Adrenal gland (tissue), 12 donors: ENCODE data around the gene AFMID. TPM values are rescaled to one million over a fixed set of nuclear protein-coding genes. Genes with fewer than 3 reads are reported as not detected.

ENCODE experiments used
- DNase-seq, 7 donors: peaks; one replicate each; pipeline ENCODE4 v3.0.0-alpha.2; 2019 to 2020
- H3K27ac ChIP-seq, 5 donors: fragments of 200-600 bp; sonication (generic) in 4 of 5; 1 replicate in 3 of 5; 2 replicates in 2 of 5; pipeline versions ENCODE4 v1.5.1 to v1.8.0; 2016 to 2020; ENCODE audit warnings: mild to moderate bottlenecking in 1 of 5
- H3K27me3 ChIP-seq: fragments of 200-600 bp; 2 replicates; pipeline ENCODE4 v1.8.0; 2021
- H3K36me3 ChIP-seq, 2 donors: fragments of 200-600 bp; replicated peaks in 1 of 2; 1 replicate in 1 of 2; 2 replicates in 1 of 2; pipeline versions ENCODE4 v1.5.1 to v1.8.0; 2018 to 2022
- H3K4me1 ChIP-seq, 2 donors: fragments of 200-600 bp; replicated peaks in 1 of 2; 1 replicate in 1 of 2; 2 replicates in 1 of 2; pipeline versions ENCODE4 v1.5.1 to v1.8.0; 2018 to 2021
- H3K4me3 ChIP-seq, 4 donors: fragments of 200-600 bp; sonication (generic) in 3 of 4; one replicate each; pipeline ENCODE4 v1.5.1; 2016 to 2018
- H3K9me3 ChIP-seq, 3 donors: fragments of 200-600 bp; sonication (generic) in 1 of 3; replicated peaks in 1 of 3; 1 replicate in 2 of 3; 2 replicates in 1 of 3; pipeline versions ENCODE4 v1.5.1 to v1.8.0; 2016 to 2021
- CTCF ChIP-seq, 6 experiments: fragments of 450-650 bp in 4 of 6; fragments of 200-600 bp in 2 of 6; sonication (generic) in 1 of 6; IDR thresholded peaks; 1 replicate in 5 of 6; 2 replicates in 1 of 6; pipeline versions ENCODE4 v1.5.1 to v1.8.0; 2016 to 2021; ENCODE audit warnings: antibody characterized with exemption in 6 of 6, mild to moderate bottlenecking in 2 of 6, moderate library complexity in 1 of 6
- POLR2A ChIP-seq, 2 donors: fragments of 450-650 bp; IDR thresholded peaks; one replicate each; pipeline ENCODE4 v1.6.1; 2017; ENCODE audit warnings: antibody characterized with exemption in 2 of 2, mild to moderate bottlenecking in 2 of 2, moderate library complexity in 1 of 2
- WGBS, 4 donors: extraction: QIAGEN DNeasy Blood & Tissue Kit in 2 of 4; methylation state at CpG; one replicate each; pipeline versions ENCODE4 v1.1.5 to v1.1.7; 2013 to 2017; 5-methylcytosine and 5-hydroxymethylcytosine counted together
- intact Hi-C, 2 donors: fragments of 100-400 bp; cut with DNase I; formaldehyde crosslinking; loops; one replicate each; pipeline versions ENCODE4 v1.14.1 to v1.15.0; 2022 to 2023
- polyA plus RNA-seq, 3 donors: library from polyadenylated mRNA; stranded (reverse); fragments of 200-250 nt in 2 of 3; fragments of 350-450 nt in 1 of 3; fragmentation: Illumina TruSeq in 1 of 3; extraction: RNeasy Lipid Tissue Mini Kit (QIAGEN cat#74804) in 1 of 3; gene quantifications; one replicate each; pipeline ENCODE4 v1.2.3, GENCODE V29; 2013 to 2014
- total RNA-seq, 9 donors: library from RNA; depleted of rRNA in 4 of 9; stranded (reverse); fragments of >200 nt in 4 of 9; fragments of 120-200 nt in 1 of 9; fragmentation: NEBNext Ultra II Directional in 1 of 9; extraction: Animal tissue kit (Norgen Biotek cat#: 25700) in 1 of 9; gene quantifications; one replicate each; pipeline versions ENCODE4 v1.1.0 to v1.2.4, GENCODE V29; 2013 to 2023
- donor health status: healthy with polysubstance abuse.
- donor health status: Bipolar disorder and iron deficiency.
- donor health status: DM: yes; HTN: yes; CAD: no.
- donor health status: DM: no; HTN: no; CAD: no.
- donor health status: DM: no; HTN: no; CAD: no.
- donor health status: DM: yes; HTN: yes; CAD: no.

Gene AFMID
- total and polyA plus RNA-seq, 12 donors: 4.5 to 32.9 (median 16.9) TPM

- Histone ChIP-seq H3K36me3 (no peaks in the 10 kb centered on the region), H3K9me3 (no peaks in the 10 kb centered on the region), H3K27me3 (no peaks in the 10 kb centered on the region), H3K4me1 (peaks cover 19 to 29% of the 10 kb centered on the region in 2 donors), H3K27ac (no peak overlapping the region), H3K4me3 (no peak overlapping the region)
- DNase-seq: no peak
- no peak for TF ChIP-seq CTCF (IDR thresholded peaks at IDR 0.05)
- no peak for TF ChIP-seq POLR2A (IDR thresholded peaks at IDR 0.05)
- intact Hi-C loops: no loop called here
- 89 to 100% (median 93%) methylated on average over 5 to 7 of the region's 7 CpGs for WGBS, 4 donors
Measured at GRCh38 chr17:78146471-78146869, 40.7 kb upstream of the AFMID start.

DNA sequence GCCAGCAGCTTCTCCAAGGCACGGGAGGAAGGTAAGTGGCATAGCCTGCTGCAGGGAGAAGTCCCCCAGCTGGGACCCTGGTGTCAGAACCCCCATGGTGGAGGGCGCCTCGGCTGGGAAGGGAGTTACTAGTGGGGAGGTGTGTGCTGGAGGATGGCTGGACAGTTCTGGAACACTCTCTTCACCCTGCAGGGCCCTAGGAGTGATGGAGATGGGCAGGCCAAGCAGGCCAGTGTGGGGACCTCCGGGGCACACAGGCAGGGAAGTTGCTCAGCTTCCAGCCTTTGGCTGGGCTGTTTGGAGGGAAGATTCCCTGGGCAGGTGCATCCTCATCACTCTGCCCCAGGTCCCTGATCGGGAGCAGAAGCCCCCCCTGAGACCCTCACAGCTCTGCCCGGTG lies 40.3 kb upstream of the AFMID start:
- intact Hi-C loops: no loop called here
- H3K27me3 ChIP-seq: no peaks in the 10 kb centered on the region
- TF ChIP-seq POLR2A (IDR thresholded peaks at IDR 0.05) (no peak), CTCF (IDR thresholded peaks at IDR 0.05) (no peak)
- 67 to 88% (median 86%) methylated on average over 1 to 6 of the region's 6 CpGs for WGBS, 4 donors
- no peaks in the 10 kb centered on the region for H3K36me3 ChIP-seq
- H3K27ac ChIP-seq: no peak overlapping the region
- no peaks in the 10 kb centered on the region for H3K9me3 ChIP-seq
- H3K4me1 ChIP-seq: peaks cover 19 to 25% of the 10 kb centered on the region in 2 donors
- no peak overlapping the region for H3K4me3 ChIP-seq
- no peak for DNase-seq

GRCh38 chr17:78147315-78147998 lies 39.7 kb upstream of the AFMID start:
- peaks cover 19 to 21% of the 10 kb centered on the region in 2 donors for H3K4me1 ChIP-seq
- H3K27me3 ChIP-seq: no peaks in the 10 kb centered on the region
- WGBS, 4 donors: 72 to 87% (median 76%) methylated on average over 7 to 8 of the region's 8 CpGs
- no peaks in the 10 kb centered on the region for H3K36me3 ChIP-seq
- TF ChIP-seq CTCF (IDR thresholded peaks at IDR 0.05) (no peak), POLR2A (IDR thresholded peaks at IDR 0.05) (no peak)
- H3K9me3 ChIP-seq: no peaks in the 10 kb centered on the region
- no peak overlapping the region for H3K4me3 ChIP-seq
- no peak for DNase-seq
- intact Hi-C loops: no loop called here
- H3K27ac ChIP-seq: no peak overlapping the region

DNA sequence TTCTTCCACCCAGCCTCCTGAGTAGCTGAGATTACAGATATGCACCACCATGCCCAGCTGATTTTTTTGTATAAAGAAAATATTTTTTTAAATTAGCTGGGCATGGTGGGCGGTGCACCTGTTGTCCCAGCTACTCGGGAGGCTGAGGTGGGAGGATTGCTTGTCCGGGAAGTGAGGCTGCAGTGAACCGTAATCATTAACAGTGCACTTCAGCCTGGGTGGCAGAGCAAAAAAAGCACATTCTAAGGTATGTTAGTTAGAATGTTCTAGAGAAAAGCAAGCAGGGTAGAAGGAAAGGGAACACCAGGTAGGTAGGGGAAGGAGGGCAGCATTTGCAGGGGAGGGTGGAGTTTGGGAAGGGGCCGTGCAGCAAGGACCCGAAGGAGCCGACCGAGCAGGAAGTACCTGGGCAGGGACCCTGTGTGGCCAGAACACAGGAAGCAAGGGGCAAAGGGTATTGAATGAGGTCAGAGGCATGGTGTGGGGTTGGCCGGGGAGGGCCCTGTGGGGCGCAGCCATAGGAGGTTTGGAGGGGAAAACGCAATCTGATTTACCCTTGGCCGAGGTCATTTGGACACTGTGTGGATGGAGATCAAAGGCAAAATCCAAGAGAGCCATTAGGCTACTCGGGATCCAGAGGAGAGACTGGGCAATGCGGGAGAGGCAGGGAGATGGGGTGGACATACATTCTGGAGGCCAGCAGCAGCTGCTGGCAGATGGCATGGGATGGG lies 38.7 kb upstream of the AFMID start:
- no peak for TF ChIP-seq POLR2A (IDR thresholded peaks at IDR 0.05)
- no peak for TF ChIP-seq CTCF (IDR thresholded peaks at IDR 0.05)
- WGBS, 4 donors: 68 to 80% (median 76%) methylated on average over 14 of the region's 14 CpGs

More for the DNA sequence above, 38.7 kb upstream of the AFMID start:
- H3K36me3 ChIP-seq: no peaks in the 10 kb centered on the region
- H3K4me1 ChIP-seq: peaks cover 19 to 20% of the 10 kb centered on the region in 2 donors
- intact Hi-C loops: no loop called here
- no peak for DNase-seq
- H3K4me3 ChIP-seq: no peak overlapping the region
- no peaks in the 10 kb centered on the region for H3K27me3 ChIP-seq
- H3K27ac ChIP-seq: no peak overlapping the region
- no peaks in the 10 kb centered on the region for H3K9me3 ChIP-seq
